Subcutaneous adipose tissue (tissue), 4 donors: ENCODE results near the gene JAK3. TPM values are rescaled to one million over a fixed set of nuclear protein-coding genes. Genes with fewer than 3 reads are reported as not detected.

ENCODE experiments used
- total RNA-seq, 4 donors: library from RNA; depleted of rRNA; stranded (reverse); fragments of >200 nt; gene quantifications; one replicate each; pipeline ENCODE4 v1.1.0, GENCODE V29; 2016
- TF ChIP-seq, protein P1 (sequence below): fragments of 450-650 bp; IDR thresholded peaks from one replicate; pipeline ENCODE4 v1.5.1; 2016; ENCODE audit warnings: low read depth, mild to moderate bottlenecking, control low read depth, antibody characterized with exemption, moderate library complexity

The JAK3 gene
- total RNA-seq, 4 donors from 2014 or later = 2.3 to 5.1 (median 3.9) TPM

DNA sequence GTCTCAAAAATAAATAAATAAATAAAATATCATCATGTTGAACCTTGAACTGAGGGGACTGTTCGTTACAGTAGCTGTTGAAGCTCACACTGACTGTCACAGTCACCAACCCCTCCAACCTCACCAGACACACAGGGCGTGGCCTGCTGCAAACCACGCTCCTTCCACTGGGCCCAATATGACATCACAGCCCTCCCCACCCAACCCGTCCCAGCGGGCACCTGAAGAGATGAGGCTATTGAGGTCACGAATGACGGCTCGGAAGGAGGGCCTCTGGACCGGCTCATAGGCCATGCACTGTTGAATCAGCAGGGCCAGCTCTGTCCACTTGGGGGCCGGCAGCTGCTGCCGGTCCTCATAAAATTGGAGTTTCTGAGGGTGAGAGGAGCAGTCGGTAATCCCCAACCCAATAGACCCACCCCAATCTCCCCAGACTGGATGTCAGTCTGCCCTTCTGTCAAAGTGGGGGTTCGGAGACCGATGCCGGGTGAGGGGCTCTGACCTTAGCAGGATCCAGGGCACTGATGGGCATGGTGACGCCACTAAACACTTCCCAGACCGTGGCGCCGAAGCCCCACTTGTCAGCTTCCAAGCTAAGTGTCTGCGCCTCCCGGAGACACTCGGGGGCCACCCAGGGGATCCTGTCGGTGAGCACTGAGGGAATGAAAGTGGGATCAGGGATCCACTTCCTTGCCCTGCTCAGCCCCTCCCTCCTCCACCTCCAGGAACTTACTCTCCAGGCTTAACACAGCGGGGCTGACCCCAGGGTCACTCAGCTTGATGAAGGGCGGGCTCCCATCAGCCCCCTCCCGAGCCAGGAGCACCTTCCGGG, 13.2 kb downstream of the JAK3 start:
- TF ChIP-seq, protein P1, sequence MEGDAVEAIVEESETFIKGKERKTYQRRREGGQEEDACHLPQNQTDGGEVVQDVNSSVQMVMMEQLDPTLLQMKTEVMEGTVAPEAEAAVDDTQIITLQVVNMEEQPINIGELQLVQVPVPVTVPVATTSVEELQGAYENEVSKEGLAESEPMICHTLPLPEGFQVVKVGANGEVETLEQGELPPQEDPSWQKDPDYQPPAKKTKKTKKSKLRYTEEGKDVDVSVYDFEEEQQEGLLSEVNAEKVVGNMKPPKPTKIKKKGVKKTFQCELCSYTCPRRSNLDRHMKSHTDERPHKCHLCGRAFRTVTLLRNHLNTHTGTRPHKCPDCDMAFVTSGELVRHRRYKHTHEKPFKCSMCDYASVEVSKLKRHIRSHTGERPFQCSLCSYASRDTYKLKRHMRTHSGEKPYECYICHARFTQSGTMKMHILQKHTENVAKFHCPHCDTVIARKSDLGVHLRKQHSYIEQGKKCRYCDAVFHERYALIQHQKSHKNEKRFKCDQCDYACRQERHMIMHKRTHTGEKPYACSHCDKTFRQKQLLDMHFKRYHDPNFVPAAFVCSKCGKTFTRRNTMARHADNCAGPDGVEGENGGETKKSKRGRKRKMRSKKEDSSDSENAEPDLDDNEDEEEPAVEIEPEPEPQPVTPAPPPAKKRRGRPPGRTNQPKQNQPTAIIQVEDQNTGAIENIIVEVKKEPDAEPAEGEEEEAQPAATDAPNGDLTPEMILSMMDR = no peak

DNA sequence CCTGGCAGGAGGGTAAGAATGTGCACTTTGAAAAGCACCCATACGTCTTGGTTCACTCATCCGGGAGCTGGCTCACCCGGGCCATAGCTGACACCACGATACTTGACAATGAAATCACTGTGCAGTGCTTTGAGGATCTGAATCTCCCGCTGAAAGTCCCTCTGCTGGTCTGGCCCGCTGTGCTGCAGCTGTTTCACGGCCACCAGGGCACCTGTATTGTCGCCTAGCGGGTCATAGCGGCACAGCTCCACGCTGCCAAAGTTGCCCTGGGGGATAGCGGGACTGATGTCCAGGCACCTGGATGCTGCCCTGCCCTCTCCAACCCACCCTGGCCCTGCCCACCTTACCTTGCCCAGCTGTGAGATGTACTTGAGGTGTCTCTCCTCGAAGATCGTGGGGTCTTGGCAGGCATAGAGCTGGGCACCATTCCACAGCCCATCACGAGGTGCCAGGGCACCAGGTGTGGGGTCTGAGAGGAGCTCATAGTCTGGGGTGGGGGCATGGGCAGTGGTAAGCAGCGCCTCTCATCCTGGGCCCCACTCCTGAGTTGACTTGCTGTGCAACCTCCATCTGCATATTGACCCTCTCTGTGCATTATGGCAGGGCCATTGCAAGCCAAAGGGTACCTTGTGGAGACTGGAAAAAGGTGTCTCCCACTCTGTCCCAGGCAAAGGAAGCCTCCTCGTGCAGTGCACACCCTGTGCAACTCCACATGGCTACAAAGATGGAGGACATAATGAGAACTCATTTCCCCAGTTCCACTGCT, 15.2 kb downstream of the JAK3 start:
- TF ChIP-seq, protein P1 = no peak

DNA sequence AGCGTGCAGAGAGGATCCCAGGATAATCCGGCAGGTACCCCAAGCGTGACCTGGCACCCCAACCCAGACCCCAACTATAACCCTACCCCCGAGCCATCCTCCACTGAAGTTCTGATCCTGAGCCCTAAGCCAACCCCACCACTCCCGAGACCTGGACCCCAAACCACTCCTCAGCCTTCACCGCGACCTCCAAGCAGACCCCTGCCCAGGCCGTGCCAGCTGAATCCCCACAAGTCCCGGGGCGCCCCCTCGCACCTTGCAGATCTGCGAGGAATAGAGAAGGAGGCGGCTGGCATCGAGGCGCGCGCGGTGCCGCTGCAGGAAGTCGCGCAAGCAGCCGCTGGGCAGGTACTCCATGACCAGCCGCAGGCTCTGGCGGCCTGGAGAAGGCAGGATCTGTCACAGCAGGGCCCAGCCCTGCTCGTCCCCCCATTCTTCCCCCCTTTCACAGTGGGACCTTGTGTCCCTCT, 16.3 kb downstream of the JAK3 start:
- TF ChIP-seq, protein P1 = no peak

DNA sequence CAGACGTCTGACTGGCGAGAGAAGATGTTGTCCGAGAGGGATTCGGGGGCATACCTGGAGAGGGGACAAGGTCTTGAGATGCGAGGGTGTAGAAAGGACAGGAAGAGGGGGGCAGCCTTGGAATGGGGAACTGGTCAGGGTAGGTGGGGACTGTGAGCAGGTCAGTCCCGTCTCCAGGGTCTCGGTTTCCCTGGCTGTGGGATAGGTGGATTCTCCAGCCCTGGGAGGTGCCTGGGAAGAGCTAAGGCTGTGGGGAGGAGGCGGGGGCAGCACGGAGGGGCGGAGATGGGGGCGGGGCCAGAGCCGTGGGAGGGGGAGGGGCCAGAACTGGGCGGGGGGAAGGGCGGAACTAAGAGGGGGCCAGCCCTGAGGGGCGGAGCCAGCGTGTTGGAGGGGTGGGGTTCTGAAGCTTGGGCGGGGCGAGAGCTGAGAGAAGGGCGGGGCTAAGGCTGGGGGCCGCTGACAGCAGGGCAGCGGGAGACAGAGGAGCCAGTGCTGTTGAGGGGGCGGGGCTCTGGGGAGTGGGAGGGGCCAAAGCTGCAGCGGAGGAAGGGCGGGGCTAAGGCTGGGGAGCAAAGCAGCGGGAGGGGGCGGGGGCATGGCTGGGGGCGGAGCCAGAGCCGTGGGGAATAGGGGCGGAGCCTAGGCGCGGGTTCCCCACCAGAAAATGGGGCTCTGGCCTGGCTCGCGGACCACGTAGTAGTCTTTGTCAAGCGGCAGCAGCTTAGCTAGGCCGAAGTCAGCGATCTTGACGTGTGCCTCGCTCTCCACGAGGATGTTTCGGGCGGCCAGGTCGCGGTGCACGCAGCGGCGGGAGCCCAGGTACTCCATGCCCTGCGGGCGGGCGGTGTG, 17.0 kb downstream of the JAK3 start:
- TF ChIP-seq, protein P1 = no peak

DNA sequence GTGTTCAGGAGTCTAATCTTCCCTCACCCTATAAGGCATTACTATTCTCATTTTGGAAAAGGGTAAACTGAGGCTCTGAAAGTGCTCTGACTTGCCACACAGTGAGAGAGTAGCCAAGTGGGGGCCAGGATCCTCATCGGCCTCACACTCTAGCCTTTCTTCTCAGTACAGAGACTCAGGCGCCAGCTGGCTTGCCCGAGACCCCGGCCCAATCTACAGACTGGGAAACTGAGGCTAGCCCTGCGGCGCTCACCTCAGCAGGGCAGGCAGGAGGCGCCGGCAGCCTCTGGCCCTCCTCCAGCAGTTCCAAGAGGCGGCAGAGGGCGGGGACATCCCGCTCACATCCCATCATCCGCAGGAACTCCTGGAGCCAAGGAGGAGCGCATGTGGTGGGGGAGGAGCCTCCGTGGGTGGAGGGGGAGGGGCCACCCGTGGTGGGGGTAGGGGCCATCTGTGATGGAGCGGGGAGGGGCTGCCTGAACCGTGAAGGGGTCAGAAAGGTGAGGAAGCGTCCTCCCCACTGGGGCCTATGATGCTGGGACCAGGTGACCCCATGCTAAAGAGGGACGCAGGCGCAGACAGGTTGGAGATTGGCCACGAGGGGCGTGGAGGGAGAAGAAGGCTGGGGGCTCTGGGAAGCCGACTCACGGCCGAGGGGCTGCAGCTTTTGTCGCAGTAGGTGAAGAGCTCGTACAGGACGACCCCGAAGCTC, 17.8 kb downstream of the JAK3 start:
- TF ChIP-seq, protein P1 = no peak

DNA sequence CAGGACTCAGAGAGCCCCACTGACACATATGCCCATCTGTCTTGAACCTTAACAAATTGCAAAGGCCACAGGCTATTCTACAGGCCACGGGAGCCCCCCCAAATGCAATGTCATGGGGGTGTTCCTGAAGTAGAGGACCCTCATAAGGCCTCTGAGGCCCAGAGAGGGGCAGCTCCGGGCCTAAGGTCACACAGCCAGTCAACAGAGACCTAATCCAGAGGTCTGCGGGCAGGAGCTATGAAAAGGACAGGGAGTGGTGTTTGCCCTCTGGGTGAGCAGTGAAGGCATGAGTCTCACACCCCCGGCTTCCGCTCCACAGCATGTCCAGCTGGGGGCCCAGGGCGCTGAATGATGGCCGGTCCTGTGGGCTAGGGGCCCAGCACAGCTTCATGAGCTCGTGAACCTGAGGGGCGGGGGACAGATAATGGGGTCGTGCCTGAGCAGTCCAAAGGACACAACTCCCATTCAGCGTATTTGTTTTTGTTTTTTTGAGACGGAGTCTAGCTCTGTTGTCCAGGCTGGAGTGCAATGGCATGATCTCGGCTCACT, 21.2 kb downstream of the JAK3 start:
- TF ChIP-seq, protein P1 = no peak
